ENCODE measurements around the gene TAF1C. TPM values are rescaled to one million over a fixed set of nuclear protein-coding genes. Genes with fewer than 3 reads are reported as not detected.

Gene TAF1C
- total and polyA plus RNA-seq, 2 of the 8 experiments (the other 6 are each of a cell fraction or from before 2014, with no cell fraction given), result 44.6 to 63.8 TPM

GRCh38 chr16:84196727-84197394 is 10.0 kb upstream of the TAF1C start (continued):
- TF ChIP-seq, protein P1, sequence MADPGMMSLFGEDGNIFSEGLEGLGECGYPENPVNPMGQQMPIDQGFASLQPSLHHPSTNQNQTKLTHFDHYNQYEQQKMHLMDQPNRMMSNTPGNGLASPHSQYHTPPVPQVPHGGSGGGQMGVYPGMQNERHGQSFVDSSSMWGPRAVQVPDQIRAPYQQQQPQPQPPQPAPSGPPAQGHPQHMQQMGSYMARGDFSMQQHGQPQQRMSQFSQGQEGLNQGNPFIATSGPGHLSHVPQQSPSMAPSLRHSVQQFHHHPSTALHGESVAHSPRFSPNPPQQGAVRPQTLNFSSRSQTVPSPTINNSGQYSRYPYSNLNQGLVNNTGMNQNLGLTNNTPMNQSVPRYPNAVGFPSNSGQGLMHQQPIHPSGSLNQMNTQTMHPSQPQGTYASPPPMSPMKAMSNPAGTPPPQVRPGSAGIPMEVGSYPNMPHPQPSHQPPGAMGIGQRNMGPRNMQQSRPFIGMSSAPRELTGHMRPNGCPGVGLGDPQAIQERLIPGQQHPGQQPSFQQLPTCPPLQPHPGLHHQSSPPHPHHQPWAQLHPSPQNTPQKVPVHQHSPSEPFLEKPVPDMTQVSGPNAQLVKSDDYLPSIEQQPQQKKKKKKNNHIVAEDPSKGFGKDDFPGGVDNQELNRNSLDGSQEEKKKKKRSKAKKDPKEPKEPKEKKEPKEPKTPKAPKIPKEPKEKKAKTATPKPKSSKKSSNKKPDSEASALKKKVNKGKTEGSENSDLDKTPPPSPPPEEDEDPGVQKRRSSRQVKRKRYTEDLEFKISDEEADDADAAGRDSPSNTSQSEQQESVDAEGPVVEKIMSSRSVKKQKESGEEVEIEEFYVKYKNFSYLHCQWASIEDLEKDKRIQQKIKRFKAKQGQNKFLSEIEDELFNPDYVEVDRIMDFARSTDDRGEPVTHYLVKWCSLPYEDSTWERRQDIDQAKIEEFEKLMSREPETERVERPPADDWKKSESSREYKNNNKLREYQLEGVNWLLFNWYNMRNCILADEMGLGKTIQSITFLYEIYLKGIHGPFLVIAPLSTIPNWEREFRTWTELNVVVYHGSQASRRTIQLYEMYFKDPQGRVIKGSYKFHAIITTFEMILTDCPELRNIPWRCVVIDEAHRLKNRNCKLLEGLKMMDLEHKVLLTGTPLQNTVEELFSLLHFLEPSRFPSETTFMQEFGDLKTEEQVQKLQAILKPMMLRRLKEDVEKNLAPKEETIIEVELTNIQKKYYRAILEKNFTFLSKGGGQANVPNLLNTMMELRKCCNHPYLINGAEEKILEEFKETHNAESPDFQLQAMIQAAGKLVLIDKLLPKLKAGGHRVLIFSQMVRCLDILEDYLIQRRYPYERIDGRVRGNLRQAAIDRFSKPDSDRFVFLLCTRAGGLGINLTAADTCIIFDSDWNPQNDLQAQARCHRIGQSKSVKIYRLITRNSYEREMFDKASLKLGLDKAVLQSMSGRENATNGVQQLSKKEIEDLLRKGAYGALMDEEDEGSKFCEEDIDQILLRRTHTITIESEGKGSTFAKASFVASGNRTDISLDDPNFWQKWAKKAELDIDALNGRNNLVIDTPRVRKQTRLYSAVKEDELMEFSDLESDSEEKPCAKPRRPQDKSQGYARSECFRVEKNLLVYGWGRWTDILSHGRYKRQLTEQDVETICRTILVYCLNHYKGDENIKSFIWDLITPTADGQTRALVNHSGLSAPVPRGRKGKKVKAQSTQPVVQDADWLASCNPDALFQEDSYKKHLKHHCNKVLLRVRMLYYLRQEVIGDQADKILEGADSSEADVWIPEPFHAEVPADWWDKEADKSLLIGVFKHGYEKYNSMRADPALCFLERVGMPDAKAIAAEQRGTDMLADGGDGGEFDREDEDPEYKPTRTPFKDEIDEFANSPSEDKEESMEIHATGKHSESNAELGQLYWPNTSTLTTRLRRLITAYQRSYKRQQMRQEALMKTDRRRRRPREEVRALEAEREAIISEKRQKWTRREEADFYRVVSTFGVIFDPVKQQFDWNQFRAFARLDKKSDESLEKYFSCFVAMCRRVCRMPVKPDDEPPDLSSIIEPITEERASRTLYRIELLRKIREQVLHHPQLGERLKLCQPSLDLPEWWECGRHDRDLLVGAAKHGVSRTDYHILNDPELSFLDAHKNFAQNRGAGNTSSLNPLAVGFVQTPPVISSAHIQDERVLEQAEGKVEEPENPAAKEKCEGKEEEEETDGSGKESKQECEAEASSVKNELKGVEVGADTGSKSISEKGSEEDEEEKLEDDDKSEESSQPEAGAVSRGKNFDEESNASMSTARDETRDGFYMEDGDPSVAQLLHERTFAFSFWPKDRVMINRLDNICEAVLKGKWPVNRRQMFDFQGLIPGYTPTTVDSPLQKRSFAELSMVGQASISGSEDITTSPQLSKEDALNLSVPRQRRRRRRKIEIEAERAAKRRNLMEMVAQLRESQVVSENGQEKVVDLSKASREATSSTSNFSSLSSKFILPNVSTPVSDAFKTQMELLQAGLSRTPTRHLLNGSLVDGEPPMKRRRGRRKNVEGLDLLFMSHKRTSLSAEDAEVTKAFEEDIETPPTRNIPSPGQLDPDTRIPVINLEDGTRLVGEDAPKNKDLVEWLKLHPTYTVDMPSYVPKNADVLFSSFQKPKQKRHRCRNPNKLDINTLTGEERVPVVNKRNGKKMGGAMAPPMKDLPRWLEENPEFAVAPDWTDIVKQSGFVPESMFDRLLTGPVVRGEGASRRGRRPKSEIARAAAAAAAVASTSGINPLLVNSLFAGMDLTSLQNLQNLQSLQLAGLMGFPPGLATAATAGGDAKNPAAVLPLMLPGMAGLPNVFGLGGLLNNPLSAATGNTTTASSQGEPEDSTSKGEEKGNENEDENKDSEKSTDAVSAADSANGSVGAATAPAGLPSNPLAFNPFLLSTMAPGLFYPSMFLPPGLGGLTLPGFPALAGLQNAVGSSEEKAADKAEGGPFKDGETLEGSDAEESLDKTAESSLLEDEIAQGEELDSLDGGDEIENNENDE (IDR thresholded peaks at IDR 0.05; ENCODE audit: insufficient replicate concordance, low read length), result no peak
- TF ChIP-seq EZH2 (IDR thresholded peaks at IDR 0.05; ENCODE audit: low read depth, low read length, severe bottlenecking), result no peak
- no peak for TF ChIP-seq RFX5 (IDR thresholded peaks at IDR 0.05; ENCODE audit: borderline replicate concordance, low read depth, low read length)
- no peak for TF ChIP-seq GABPA (IDR thresholded peaks at IDR 0.05; ENCODE audit: borderline replicate concordance, insufficient read depth, low read length)
- TF ChIP-seq BRCA1 (IDR thresholded peaks at IDR 0.05; ENCODE audit: low read depth, low read length), result no peak
